H1 (cell line): Measurements from ENCODE around the gene PTEN. TPM values are rescaled to one million over a fixed set of nuclear protein-coding genes. Genes with fewer than 3 reads are reported as not detected.

Experiments
- CBX8 ChIP-seq: fragments of 300-800, 300-1000 bp; sonication (generic); IDR thresholded peaks from 2 replicates; pipeline ENCODE4 v1.7.1; 2016; ENCODE audit warnings: low read depth, low read length, borderline replicate concordance
- JUN ChIP-seq: IDR thresholded peaks from 2 replicates; pipeline ENCODE4 v1.6.1; 2011; ENCODE audit warnings: low read depth, mild to moderate bottlenecking, improper control_type of control experiment, low read length
- POLR2AphosphoS5 ChIP-seq: IDR thresholded peaks from 2 replicates; pipeline ENCODE4 v1.6.1; 2011; ENCODE audit warnings: low read depth, low read length
- SRF ChIP-seq: IDR thresholded peaks from 2 replicates; pipeline ENCODE4 v1.6.1; 2011; ENCODE audit warnings: mild to moderate bottlenecking, low read depth, low read length, moderate library complexity
- TAF1 ChIP-seq: IDR thresholded peaks from 2 replicates; pipeline ENCODE4 v1.6.1; 2011; ENCODE audit warnings: mild to moderate bottlenecking, low read depth, low read length
- TAF7 ChIP-seq: optimal IDR thresholded peaks from 2 replicates; pipeline ENCODE3; 2011; ENCODE audit warnings: low read depth, mild to moderate bottlenecking, inconsistent platforms, low read length, moderate library complexity, borderline replicate concordance
- polyA plus RNA-seq, 7 experiments: library from polyadenylated mRNA; depleted of rRNA in 3 of 7; stranded (reverse) in 5 of 7; unstranded in 2 of 7; fragments of >200 nt in 5 of 7; fragments of 200-250 nt in 2 of 7; gene quantifications; 1 replicate in 5 of 7; 2 replicates in 1 of 7; 4 replicates in 1 of 7; pipeline versions ENCODE4 v1.2.1 to v1.2.3, GENCODE V29; 2011 to 2013; ENCODE audit warnings: missing spikeins in 2 of 7, mixed read lengths in 2 of 7
- total RNA-seq: library from RNA; stranded (reverse); fragmentation: NEBNext Ultra II Directional; extraction: Animal tissue kit (Norgen Biotek cat#: 25700); gene quantifications from 2 replicates; pipeline ENCODE4 v1.2.1, GENCODE V29; 2021

The PTEN gene
- total and polyA plus RNA-seq, 2 of the 8 experiments (the other 6 are each of a cell fraction or from before 2014, with no cell fraction given), result 6.3 to 48.7 TPM

- TF ChIP-seq SRF (no peak), TAF7 (no peak), POLR2AphosphoS5 (no peak), CBX8 (no peak), TAF1 (no peak), JUN (no peak)
- TF ChIP-seq, all 59 proteins: peak for 0
These were observed 24.8 kb upstream of the PTEN start (continued) for GRCh38 chr10:87838650-87839049.
